ENCODE results near the gene PCBP3. TPM values are rescaled to one million over a fixed set of nuclear protein-coding genes. Genes with fewer than 3 reads are reported as not detected.
A peak's percentile ranks its signal among the peaks of the same experiment; 100 is the strongest.

Gene PCBP3
- total and polyA plus RNA-seq, 3 experiments from 2014 or later: 0.31 to 0.38 (median 0.35) TPM

GRCh38 chr21:45988366-45989347, 345.1 kb downstream of the PCBP3 start:
- Mint-ChIP-seq H3K4me1 (peaks cover 0 to 9% (median 0%) of the 10 kb centered on the region in 3 donors), H3K36me3 (peaks cover 0 to 4% (median 3%) of the 10 kb centered on the region in 3 donors), H3K9me3 (no peaks in the 10 kb centered on the region), H3K27me3 (no peaks in the 10 kb centered on the region), H3K27ac (peak overlapping the region in 1 of 8 donors; percentile 65), H3K4me3 (no peak overlapping the region)
- no peak overlapping the region for H3K27ac ChIP-seq (ENCODE audit: low read depth, low read length)
- H3K27me3 ChIP-seq (ENCODE audit: insufficient read depth, low read length, poor library complexity, severe bottlenecking): no peaks in the 10 kb centered on the region
- H3K36me3 ChIP-seq (ENCODE audit: insufficient read depth, low read length): no peaks in the 10 kb centered on the region
- ChIA-PET CTCF (no interaction called here), POLR2A (no interaction called here)
- no peak overlapping the region for H3K4me3 ChIP-seq (ENCODE audit: low read length)
- no peaks in the 10 kb centered on the region for H3K9me3 ChIP-seq (ENCODE audit: low read length)
- peak in 2 of 5 donors; percentile 0 to 42 for DNase-seq
- H3K4me1 ChIP-seq (ENCODE audit: insufficient read depth, low read length): no peaks in the 10 kb centered on the region

DNA sequence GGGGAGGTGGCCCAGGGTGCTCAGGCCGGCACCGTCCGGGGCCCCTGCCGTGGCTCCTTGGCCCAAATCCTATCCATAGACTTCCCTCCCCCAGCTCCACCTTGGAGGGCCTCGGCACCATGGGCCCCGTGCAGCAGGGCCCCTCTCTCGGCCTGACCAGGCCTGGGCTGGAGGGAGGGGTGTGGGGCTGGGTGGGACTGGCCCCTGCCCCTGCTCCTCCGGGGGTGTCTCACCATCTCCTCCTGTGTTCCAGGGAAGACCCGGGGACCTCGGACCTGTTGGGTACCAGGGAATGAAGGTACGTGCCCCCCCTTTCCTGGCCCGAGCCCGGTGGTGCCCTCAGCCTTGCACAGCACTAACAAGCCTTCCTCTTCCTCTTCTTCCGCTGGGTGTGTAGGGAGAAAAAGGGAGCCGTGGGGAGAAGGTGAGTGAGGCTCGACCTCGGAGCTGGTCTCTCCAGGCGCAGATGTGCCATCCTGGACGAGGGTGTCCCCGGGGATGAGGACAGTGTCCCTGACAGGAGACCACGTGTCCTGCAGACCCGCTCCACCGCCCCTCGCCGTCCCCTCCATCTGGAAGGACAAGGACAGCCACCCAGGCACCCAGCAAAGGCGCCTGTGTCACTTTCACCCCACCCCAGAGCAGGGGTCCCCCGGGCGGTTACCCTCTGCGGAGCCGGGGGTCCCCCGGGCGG, 346.0 kb downstream of the PCBP3 start:
- H3K4me1 ChIP-seq (ENCODE audit: insufficient read depth, low read length): no peaks in the 10 kb centered on the region
- H3K4me3 ChIP-seq (ENCODE audit: low read length): no peak overlapping the region
- H3K36me3 ChIP-seq (ENCODE audit: insufficient read depth, low read length): no peaks in the 10 kb centered on the region
- no peaks in the 10 kb centered on the region for H3K27me3 ChIP-seq (ENCODE audit: insufficient read depth, low read length, poor library complexity, severe bottlenecking)
- peak in 2 of 5 donors; percentile 0 to 46 for DNase-seq
- ChIA-PET POLR2A (no interaction called here), CTCF (no interaction called here)
- Mint-ChIP-seq H3K9me3 (no peaks in the 10 kb centered on the region), H3K27me3 (no peaks in the 10 kb centered on the region), H3K36me3 (peaks cover 0 to 4% (median 3%) of the 10 kb centered on the region in 3 donors), H3K4me3 (no peak overlapping the region), H3K27ac (no peak overlapping the region), H3K4me1 (peaks cover 0 to 9% (median 0%) of the 10 kb centered on the region in 3 donors)
- no peaks in the 10 kb centered on the region for H3K9me3 ChIP-seq (ENCODE audit: low read length)
- H3K27ac ChIP-seq (ENCODE audit: low read depth, low read length): no peak overlapping the region

- Mint-ChIP-seq H3K4me3 (no peak overlapping the region), H3K4me1 (peaks cover 0 to 2% (median 0%) of the 10 kb centered on the region in 3 donors), H3K27ac (no peak overlapping the region), H3K9me3 (no peaks in the 10 kb centered on the region), H3K27me3 (no peaks in the 10 kb centered on the region), H3K36me3 (peaks cover 0 to under 1% (median under 1%) of the 10 kb centered on the region in 3 donors)
- Histone ChIP-seq H3K27me3 (ENCODE audit: insufficient read depth, low read length, poor library complexity, severe bottlenecking) (no peaks in the 10 kb centered on the region), H3K27ac (ENCODE audit: low read depth, low read length) (no peak overlapping the region), H3K4me3 (ENCODE audit: low read length) (no peak overlapping the region), H3K4me1 (ENCODE audit: insufficient read depth, low read length) (no peaks in the 10 kb centered on the region), H3K36me3 (ENCODE audit: insufficient read depth, low read length) (no peaks in the 10 kb centered on the region), H3K9me3 (ENCODE audit: low read length) (no peaks in the 10 kb centered on the region)
- POLR2A ChIA-PET: no interaction called here
- CTCF ChIA-PET: no interaction called here
- DNase-seq: peak in 1 of 5 donors; percentile 16
These were observed 346.7 kb downstream of the PCBP3 start for GRCh38 chr21:45990049-45990711.

GRCh38 chr21:45990741-45991605, 347.4 kb downstream of the PCBP3 start:
- Mint-ChIP-seq H3K36me3 (no peaks in the 10 kb centered on the region), H3K9me3 (no peaks in the 10 kb centered on the region), H3K4me3 (no peak overlapping the region), H3K27me3 (peaks cover 0 to under 1% of the 10 kb centered on the region in 2 donors), H3K27ac (no peak overlapping the region), H3K4me1 (no peaks in the 10 kb centered on the region)
- CTCF ChIA-PET: no interaction called here
- Histone ChIP-seq H3K9me3 (ENCODE audit: low read length) (no peaks in the 10 kb centered on the region), H3K36me3 (ENCODE audit: insufficient read depth, low read length) (no peaks in the 10 kb centered on the region), H3K4me1 (ENCODE audit: insufficient read depth, low read length) (no peaks in the 10 kb centered on the region), H3K27me3 (ENCODE audit: insufficient read depth, low read length, poor library complexity, severe bottlenecking) (no peaks in the 10 kb centered on the region), H3K27ac (ENCODE audit: low read depth, low read length) (no peak overlapping the region), H3K4me3 (ENCODE audit: low read length) (no peak overlapping the region)
- peak in 1 of 5 donors; percentile 30 for DNase-seq
- POLR2A ChIA-PET: no interaction called here

DNA sequence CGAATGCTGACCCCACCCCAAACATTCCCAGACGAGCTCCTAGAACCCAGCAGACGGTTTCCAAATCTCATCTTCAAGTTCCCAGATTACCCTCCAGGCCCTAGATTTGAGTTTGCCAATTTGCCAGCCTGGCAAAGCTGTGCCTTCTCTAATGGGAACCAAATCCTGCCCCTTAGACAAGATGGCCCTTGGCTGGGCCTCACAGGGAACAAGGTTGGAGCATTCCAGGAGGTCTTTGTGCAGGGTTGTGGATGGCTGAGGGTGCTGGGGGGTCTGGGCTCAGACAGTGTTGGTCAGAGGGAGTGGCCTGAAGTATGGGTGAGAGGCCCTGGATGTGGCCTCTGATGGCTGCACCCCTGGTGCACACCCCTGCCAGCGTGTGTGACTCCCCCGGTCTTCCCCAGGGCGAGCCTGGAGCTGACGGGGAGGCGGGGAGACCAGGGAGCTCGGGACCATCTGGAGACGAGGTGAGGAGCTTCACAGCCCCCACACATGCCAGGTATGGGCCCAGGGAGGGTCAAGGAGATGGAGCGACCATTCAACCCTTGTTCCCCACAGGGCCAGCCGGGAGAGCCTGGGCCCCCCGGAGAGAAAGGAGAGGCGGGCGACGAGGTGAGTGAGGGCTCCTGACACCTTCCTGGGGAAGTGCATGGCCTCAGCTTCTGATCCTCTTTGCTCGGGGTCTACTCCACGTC, 348.2 kb downstream of the PCBP3 start:
- no peak overlapping the region for H3K27ac ChIP-seq (ENCODE audit: low read depth, low read length)
- POLR2A ChIA-PET: no interaction called here
- H3K9me3 ChIP-seq (ENCODE audit: low read length): no peaks in the 10 kb centered on the region
- Mint-ChIP-seq H3K9me3 (no peaks in the 10 kb centered on the region), H3K4me1 (no peaks in the 10 kb centered on the region), H3K27me3 (peaks cover 0 to 1% of the 10 kb centered on the region in 2 donors), H3K36me3 (no peaks in the 10 kb centered on the region), H3K4me3 (no peak overlapping the region), H3K27ac (no peak overlapping the region)
- peak in 1 of 5 donors; percentile 35 for DNase-seq
- CTCF ChIA-PET: no interaction called here
- no peak overlapping the region for H3K4me3 ChIP-seq (ENCODE audit: low read length)
- no peaks in the 10 kb centered on the region for H3K27me3 ChIP-seq (ENCODE audit: insufficient read depth, low read length, poor library complexity, severe bottlenecking)
- H3K4me1 ChIP-seq (ENCODE audit: insufficient read depth, low read length): no peaks in the 10 kb centered on the region
- no peaks in the 10 kb centered on the region for H3K36me3 ChIP-seq (ENCODE audit: insufficient read depth, low read length)

Other genes starting within 250 kb of the PCBP3 start
- 1 to 10 TPM; 1.9 to 2.2 TPM for gene COL18A1, start 238.6 kb upstream of the PCBP3 start, total RNA-seq
- gene COL18A1, start 238.6 kb upstream of the PCBP3 start, polyA plus RNA-seq: 4.7 TPM
- gene SLC19A1, start 101.3 kb upstream of the PCBP3 start, total RNA-seq: 10 to 100 TPM; 55.7 to 66.8 TPM
- 7.0 TPM for gene SLC19A1, start 101.3 kb upstream of the PCBP3 start, polyA plus RNA-seq